ENCODE results near the gene CMTM1. TPM values are rescaled to one million over a fixed set of nuclear protein-coding genes. Genes with fewer than 3 reads are reported as not detected.

Gene CMTM1
- polyA plus RNA-seq, 1 donor (not counting 4 experiments of a cell fraction or from before 2014, with no cell fraction given) = 0.24 TPM

DNA sequence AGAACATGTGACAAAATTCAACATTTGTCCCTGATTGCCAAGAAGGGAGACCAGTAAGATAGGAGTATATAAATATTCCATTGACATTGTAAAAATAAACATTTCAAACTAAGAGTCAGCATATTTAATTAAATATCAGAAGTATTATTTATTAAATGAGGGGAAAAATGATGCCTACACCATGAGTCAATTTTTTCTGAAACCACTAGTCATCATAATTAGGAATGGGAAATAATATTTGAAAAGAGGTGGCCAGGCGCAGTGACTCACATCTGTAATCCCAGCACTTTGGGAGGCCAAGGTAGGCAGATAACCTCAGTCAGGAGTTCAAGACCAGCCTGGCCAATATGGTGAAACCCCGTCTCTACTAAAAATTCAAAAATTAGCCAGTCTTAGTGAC is 2.1 kb downstream of the CMTM1 start:
- Histone ChIP-seq H3K9me1 (ENCODE audit: control insufficient read depth, extremely low read depth, insufficient read depth, low read length) (no peaks in the 10 kb centered on the region), H3K27me3 (ENCODE audit: control insufficient read depth, extremely low read depth, insufficient read depth, low read length) (no peaks in the 10 kb centered on the region), H3K4me3 (ENCODE audit: control insufficient read depth in 2 of 3, extremely low read depth in 1 of 3, insufficient read depth in 2 of 3, low read depth in 1 of 3, low read length in 3 of 3) (no peak overlapping the region), H3K36me3 (ENCODE audit: control insufficient read depth in 2 of 2, extremely low read depth in 1 of 2, insufficient read depth in 2 of 2, low read length in 2 of 2) (peaks cover 2 to 3% of the 10 kb centered on the region in 2 experiments), H3K4me1 (ENCODE audit: control insufficient read depth, extremely low read depth, insufficient read depth, low read length) (peaks cover 12% of the 10 kb centered on the region), H3K4me2 (ENCODE audit: control insufficient read depth, extremely low read depth, insufficient read depth, low read depth, low read length) (no peak overlapping the region), H3K9me3 (ENCODE audit: control insufficient read depth, low read depth, low read length) (no peaks in the 10 kb centered on the region), H2AFZ (ENCODE audit: control insufficient read depth, low read length) (no peak overlapping the region), H3K27ac (ENCODE audit: control insufficient read depth, insufficient read depth, low read length) (no peak overlapping the region), H3K79me2 (ENCODE audit: control insufficient read depth, insufficient read depth, low read length) (no peaks in the 10 kb centered on the region), H4K20me1 (ENCODE audit: control insufficient read depth, extremely low read depth, insufficient read depth, low read length) (no peaks in the 10 kb centered on the region), H3K9ac (ENCODE audit: control insufficient read depth, extremely low read depth, insufficient read depth, low read length) (no peak overlapping the region)
- DNase-seq (ENCODE audit: low read depth, low spot score) = no peak
- dilution Hi-C loops (cut with MboI; ENCODE audit: extremely low pct_ligation_motif_present, low sequenced_read_pairs) = no loop called here
- no peak for TF ChIP-seq CTCF (optimal IDR thresholded peaks at IDR 0.05 in 1 of 3, IDR thresholded peaks at IDR 0.05 in 1 of 3, conservative IDR thresholded peaks at IDR 0.05 in 1 of 3; ENCODE audit: extremely low read depth in 1 of 3, insufficient read depth in 2 of 3, low read length in 3 of 3)
- no peak for TF ChIP-seq EZH2 (IDR thresholded peaks at IDR 0.05; ENCODE audit: low read length)
- FAIRE-seq = no peak

- no peaks in the 10 kb centered on the region for H3K79me2 ChIP-seq (ENCODE audit: control insufficient read depth, insufficient read depth, low read length)
- no peak for TF ChIP-seq CTCF (optimal IDR thresholded peaks at IDR 0.05 in 1 of 3, IDR thresholded peaks at IDR 0.05 in 1 of 3, conservative IDR thresholded peaks at IDR 0.05 in 1 of 3; ENCODE audit: extremely low read depth in 1 of 3, insufficient read depth in 2 of 3, low read length in 3 of 3)
- no peak for TF ChIP-seq EZH2 (IDR thresholded peaks at IDR 0.05; ENCODE audit: low read length)
- FAIRE-seq = no peak
- no peaks in the 10 kb centered on the region for H3K27me3 ChIP-seq (ENCODE audit: control insufficient read depth, extremely low read depth, insufficient read depth, low read length)
- DNase-seq (ENCODE audit: low read depth, low spot score) = no peak
- no peak overlapping the region for H3K27ac ChIP-seq (ENCODE audit: control insufficient read depth, insufficient read depth, low read length)
- H2AFZ ChIP-seq (ENCODE audit: control insufficient read depth, low read length) = no peak overlapping the region
- peaks cover 12% of the 10 kb centered on the region for H3K4me1 ChIP-seq (ENCODE audit: control insufficient read depth, extremely low read depth, insufficient read depth, low read length)
- no peak overlapping the region for H3K4me3 ChIP-seq (ENCODE audit: control insufficient read depth in 2 of 3, extremely low read depth in 1 of 3, insufficient read depth in 2 of 3, low read depth in 1 of 3, low read length in 3 of 3)
- dilution Hi-C loops (cut with MboI; ENCODE audit: extremely low pct_ligation_motif_present, low sequenced_read_pairs) = no loop called here
- H3K4me2 ChIP-seq (ENCODE audit: control insufficient read depth, extremely low read depth, insufficient read depth, low read depth, low read length) = no peak overlapping the region
- H3K9me1 ChIP-seq (ENCODE audit: control insufficient read depth, extremely low read depth, insufficient read depth, low read length) = no peaks in the 10 kb centered on the region
- no peaks in the 10 kb centered on the region for H4K20me1 ChIP-seq (ENCODE audit: control insufficient read depth, extremely low read depth, insufficient read depth, low read length)
- H3K9ac ChIP-seq (ENCODE audit: control insufficient read depth, extremely low read depth, insufficient read depth, low read length) = no peak overlapping the region
- no peaks in the 10 kb centered on the region for H3K9me3 ChIP-seq (ENCODE audit: control insufficient read depth, low read depth, low read length)
- peaks cover 2 to 3% of the 10 kb centered on the region in 2 experiments for H3K36me3 ChIP-seq (ENCODE audit: control insufficient read depth in 2 of 2, extremely low read depth in 1 of 2, insufficient read depth in 2 of 2, low read length in 2 of 2)
Measured at GRCh38 chr16:66569131-66569530, 2.9 kb downstream of the CMTM1 start.
